ENCODE measurements around the gene KCNJ5.

- TF ChIP-seq EP300 (IDR thresholded peaks at IDR 0.05) = no peak
- peak; percentile 6 to 58 (median 33) for TF ChIP-seq CTCF (IDR thresholded peaks at IDR 0.05)
- no peak for TF ChIP-seq POLR2A (IDR thresholded peaks at IDR 0.05)
- no peak for TF ChIP-seq POLR2AphosphoS5 (IDR thresholded peaks at IDR 0.05)
These were observed 42.2 kb upstream of the KCNJ5 start for GRCh38 chr11:128848815-128849455.
